NCI-H2196 treated with DMSO at 0.1 percent for 48 hours (cell line): ENCODE data around the gene FAXC.
"Not testable (repeated sequence)": the region's sequence is repeated elsewhere in the genome, so short reads cannot be mapped to it uniquely, and the experiment has no call there.

ENCODE experiments used
- DNase-seq: peaks from one replicate; lab custom pipeline; 2025; ENCODE audit not compliant: unreplicated experiment; lab: John Stamatoyannopoulos, UW

Gene FAXC

GRCh38 chr6:99341862-99342455 lies 7.5 kb downstream of the FAXC start:
- no peak for DNase-seq

GRCh38 chr6:99338188-99338587 lies 11.3 kb downstream of the FAXC start:
- DNase-seq, result no peak

GRCh38 chr6:99335298-99335697 lies 14.2 kb downstream of the FAXC start:
- DNase-seq, result not testable (repeated sequence)

- DNase-seq, result no peak
Observed at GRCh38 chr6:99334526-99335127, 14.8 kb downstream of the FAXC start.

GRCh38 chr6:99333068-99333467 lies 16.4 kb downstream of the FAXC start:
- DNase-seq, result no peak

- no peak for DNase-seq
Observed at GRCh38 chr6:99331531-99331930, 17.9 kb downstream of the FAXC start.

- peak; percentile 14 for DNase-seq
Observed at GRCh38 chr6:99330159-99330558, 19.3 kb downstream of the FAXC start.

- DNase-seq, result no peak
Observed at GRCh38 chr6:99324996-99325395, 24.5 kb downstream of the FAXC start.

GRCh38 chr6:99318566-99318965 lies 30.9 kb downstream of the FAXC start:
- no peak for DNase-seq

GRCh38 chr6:99312354-99312753 lies 37.1 kb downstream of the FAXC start:
- no peak for DNase-seq

- DNase-seq, result no peak
Observed at GRCh38 chr6:99310553-99310952, 38.9 kb downstream of the FAXC start.

- no peak for DNase-seq
Observed at GRCh38 chr6:99309557-99309956, 39.9 kb downstream of the FAXC start.

- DNase-seq, result no peak
Observed at GRCh38 chr6:99308788-99309187, 40.7 kb downstream of the FAXC start.

- no peak for DNase-seq
Observed at GRCh38 chr6:99307295-99307907, 42.1 kb downstream of the FAXC start.

GRCh38 chr6:99306341-99306740 lies 43.1 kb downstream of the FAXC start:
- DNase-seq, result no peak

- DNase-seq, result no peak
Observed at GRCh38 chr6:99305021-99305554, 44.4 kb downstream of the FAXC start.

- no peak for DNase-seq
Observed at GRCh38 chr6:99297415-99297814, 52.1 kb downstream of the FAXC start.

GRCh38 chr6:99297006-99297405 lies 52.5 kb downstream of the FAXC start:
- DNase-seq, result no peak

GRCh38 chr6:99296261-99296660 lies 53.2 kb downstream of the FAXC start:
- no peak for DNase-seq

- no peak for DNase-seq
Observed at GRCh38 chr6:99295276-99295675, 54.2 kb downstream of the FAXC start.

- DNase-seq, result no peak
Observed at GRCh38 chr6:99294786-99295185, 54.7 kb downstream of the FAXC start.

- no peak for DNase-seq
Observed at GRCh38 chr6:99289701-99290100, 59.8 kb downstream of the FAXC start.
